ENCODE results near the gene ZNF445.
"Not testable (repeated sequence)": the region's sequence is repeated elsewhere in the genome, so short reads cannot be mapped to it uniquely, and the experiment has no call there.

The ZNF445 gene

GRCh38 chr3:44501971-44502370, 24.5 kb upstream of the ZNF445 start:
- Histone ChIP-seq H4K20me1 (ENCODE audit: insufficient read depth, low read length) (no peaks in the 10 kb centered on the region), H3K79me2 (ENCODE audit: insufficient read depth, low read length) (0 out of 2 replicates have a peak, but pooled peaks cover 15% of the 10 kb centered on the region), H3K27ac (ENCODE audit: low read depth, low read length, poor library complexity, severe bottlenecking) (no peak overlapping the region), H3K4me1 (ENCODE audit: insufficient read depth, low read length, severe bottlenecking) (no peaks in the 10 kb centered on the region), H3K9ac (ENCODE audit: low read length) (no peak overlapping the region), H3F3A (ENCODE audit: insufficient read depth, low read length) (no peaks in the 10 kb centered on the region), H3K36me3 (ENCODE audit: insufficient read depth, low read length) (peaks cover 63% of the 10 kb centered on the region), H3K27me3 (ENCODE audit: insufficient read depth, low read length) (no peaks in the 10 kb centered on the region), H3K4me3 (ENCODE audit: low read depth, low read length, poor library complexity, severe bottlenecking) (no peak overlapping the region), H3K9me2 (ENCODE audit: low read depth, low read length) (no peaks in the 10 kb centered on the region), H2AFZ (ENCODE audit: low read length) (no peak overlapping the region), H3K9me3 (ENCODE audit: low read length) (peaks cover 43% of the 10 kb centered on the region; the same call in 1 of the 2 replicates), H3K4me2 (ENCODE audit: low read length) (no peak overlapping the region)
- TF ChIP-seq CTCF (IDR thresholded peaks at IDR 0.05; ENCODE audit: low read length) (no peak), EZH2 (IDR thresholded peaks at IDR 0.05; ENCODE audit: borderline replicate concordance, low read length) (no peak)

GRCh38 chr3:44499899-44500168, 22.4 kb upstream of the ZNF445 start:
- not testable (repeated sequence) for H2AFZ ChIP-seq (ENCODE audit: low read length); H3K4me3 ChIP-seq (ENCODE audit: low read depth, low read length, poor library complexity, severe bottlenecking); H3F3A ChIP-seq (ENCODE audit: insufficient read depth, low read length); H3K27me3 ChIP-seq (ENCODE audit: insufficient read depth, low read length); H3K9ac ChIP-seq (ENCODE audit: low read length); H3K4me1 ChIP-seq (ENCODE audit: insufficient read depth, low read length, severe bottlenecking); H3K79me2 ChIP-seq (ENCODE audit: insufficient read depth, low read length); H4K20me1 ChIP-seq (ENCODE audit: insufficient read depth, low read length); H3K27ac ChIP-seq (ENCODE audit: low read depth, low read length, poor library complexity, severe bottlenecking); H3K9me2 ChIP-seq (ENCODE audit: low read depth, low read length); H3K4me2 ChIP-seq (ENCODE audit: low read length)
- H3K36me3 ChIP-seq (ENCODE audit: insufficient read depth, low read length), result peaks cover 50% of the 10 kb centered on the region
- peaks cover 38% of the 10 kb centered on the region; the same call in 1 of the 2 replicates for H3K9me3 ChIP-seq (ENCODE audit: low read length)

- Histone ChIP-seq H3K27ac (ENCODE audit: low read depth, low read length, poor library complexity, severe bottlenecking) (no peak overlapping the region), H3K27me3 (ENCODE audit: insufficient read depth, low read length) (no peaks in the 10 kb centered on the region), H3K36me3 (ENCODE audit: insufficient read depth, low read length) (peaks cover 50% of the 10 kb centered on the region), H3K4me3 (ENCODE audit: low read depth, low read length, poor library complexity, severe bottlenecking) (no peak overlapping the region), H3K9ac (ENCODE audit: low read length) (no peak overlapping the region), H2AFZ (ENCODE audit: low read length) (no peak overlapping the region), H3K79me2 (ENCODE audit: insufficient read depth, low read length) (0 out of 2 replicates have a peak, but pooled peaks cover 5% of the 10 kb centered on the region), H3F3A (ENCODE audit: insufficient read depth, low read length) (no peaks in the 10 kb centered on the region), H3K4me2 (ENCODE audit: low read length) (no peak overlapping the region), H4K20me1 (ENCODE audit: insufficient read depth, low read length) (no peaks in the 10 kb centered on the region), H3K9me3 (ENCODE audit: low read length) (peaks cover 38% of the 10 kb centered on the region; the same call in 1 of the 2 replicates), H3K9me2 (ENCODE audit: low read depth, low read length) (no peaks in the 10 kb centered on the region), H3K4me1 (ENCODE audit: insufficient read depth, low read length, severe bottlenecking) (no peaks in the 10 kb centered on the region)
- no peak for TF ChIP-seq EZH2 (IDR thresholded peaks at IDR 0.05; ENCODE audit: borderline replicate concordance, low read length)
- no peak for TF ChIP-seq CTCF (IDR thresholded peaks at IDR 0.05; ENCODE audit: low read length)
Observed at GRCh38 chr3:44499149-44499898, 21.9 kb upstream of the ZNF445 start.

Measured in OCI-LY1 (cell line).